GM10248 (cell line): ENCODE data around the gene QRSL1.
A peak's percentile ranks its signal among the peaks of the same experiment; 100 is the strongest.

Source experiments
- CTCF ChIA-PET: fragments of 300-600 bp; sonication (Branson Sonifier 250); formaldehyde crosslinking; extraction: SDS; loops from one replicate; lab custom pipeline; 2021; ENCODE audit warnings: antibody characterized with exemption; lab: Yijun Ruan, JAX
- POLR2A ChIA-PET: fragments of 350-650 bp; sonication (Branson Sonifier 250); formaldehyde crosslinking; extraction: SDS; loops from one replicate; lab custom pipeline; 2020; ENCODE audit warnings: antibody characterized with exemption; lab: Yijun Ruan, JAX
- DNase-seq: peaks from one replicate; pipeline ENCODE4 v3.0.0; 2012; ENCODE audit errors: extremely low spot score
- CTCF ChIP-seq: IDR thresholded peaks from 2 replicates; pipeline ENCODE4 v1.5.1; 2012; ENCODE audit warnings: mild to moderate bottlenecking, low read depth; ENCODE audit errors: extremely low read depth, missing control alignments, control extremely low read depth

Gene QRSL1

DNA sequence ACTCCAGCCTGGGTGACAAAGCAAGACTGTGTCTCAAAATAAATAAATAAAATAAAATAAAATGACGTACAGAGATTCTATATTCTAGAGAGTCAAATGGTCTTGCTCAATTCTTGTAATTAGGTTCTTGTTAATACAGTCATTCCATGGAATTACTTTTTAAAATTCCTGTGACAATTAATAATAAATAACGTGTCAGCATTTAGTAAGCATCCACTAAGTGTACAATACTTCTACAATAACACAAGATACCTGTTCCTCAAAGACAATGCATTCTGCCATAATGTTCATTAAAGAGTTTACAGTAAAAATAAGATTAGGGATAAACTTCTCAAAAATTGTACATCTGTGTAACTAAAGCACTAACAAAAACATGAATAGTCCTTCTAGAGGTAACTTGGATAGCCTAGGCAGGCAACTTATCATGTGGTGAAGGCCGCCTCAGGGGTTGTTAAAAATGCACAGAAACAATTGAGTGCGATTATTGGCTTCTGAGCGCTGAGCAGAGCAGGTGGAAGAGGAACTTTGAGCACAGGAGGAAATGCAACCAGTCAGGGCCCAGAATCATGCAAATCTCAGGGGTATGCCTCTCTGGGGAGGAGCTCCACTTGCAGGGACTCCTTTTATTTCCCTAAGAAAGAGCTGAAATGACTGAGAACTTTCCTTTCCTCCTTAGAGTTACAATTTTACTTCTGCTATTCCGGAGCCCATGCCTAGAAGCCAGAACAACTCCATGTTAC is 37.1 kb downstream of the QRSL1 start:
- CTCF ChIA-PET = interaction anchor here (1.5 to 2.5 kb wide), 2 partner anchors 10 to 14 kb away, joined by 3 to 5 read pairs; no protein-coding TSS in a partner anchor
- peak; percentile 44 for DNase-seq
- POLR2A ChIA-PET = no interaction called here
- no peak for TF ChIP-seq CTCF

DNA sequence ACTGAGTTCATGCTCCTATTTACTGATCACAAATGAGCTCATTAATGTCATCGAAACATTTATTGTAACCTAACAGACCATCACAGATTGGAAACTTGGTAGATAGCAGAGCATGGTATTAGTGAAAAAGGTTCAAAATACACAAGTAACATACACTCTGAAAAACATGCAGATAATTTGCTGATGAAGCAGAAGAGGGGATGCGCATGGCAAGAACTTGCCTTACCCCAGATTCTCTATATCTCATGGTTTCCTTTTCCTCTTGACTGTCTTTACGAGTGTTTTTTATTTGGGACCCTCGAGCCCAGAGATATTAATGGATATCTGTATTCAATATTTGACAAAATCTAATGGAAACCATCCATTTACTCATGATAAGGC is 37.6 kb downstream of the QRSL1 start:
- CTCF ChIA-PET = interaction anchor here (1.5 kb wide), 1 partner anchor 13 kb away, joined by 3 read pairs; no protein-coding TSS in a partner anchor
- TF ChIP-seq CTCF = no peak
- POLR2A ChIA-PET = no interaction called here
- DNase-seq = no peak

- no peak for DNase-seq
These were observed 40.9 kb downstream of the QRSL1 start for GRCh38 chr6:106670236-106670635.

DNA sequence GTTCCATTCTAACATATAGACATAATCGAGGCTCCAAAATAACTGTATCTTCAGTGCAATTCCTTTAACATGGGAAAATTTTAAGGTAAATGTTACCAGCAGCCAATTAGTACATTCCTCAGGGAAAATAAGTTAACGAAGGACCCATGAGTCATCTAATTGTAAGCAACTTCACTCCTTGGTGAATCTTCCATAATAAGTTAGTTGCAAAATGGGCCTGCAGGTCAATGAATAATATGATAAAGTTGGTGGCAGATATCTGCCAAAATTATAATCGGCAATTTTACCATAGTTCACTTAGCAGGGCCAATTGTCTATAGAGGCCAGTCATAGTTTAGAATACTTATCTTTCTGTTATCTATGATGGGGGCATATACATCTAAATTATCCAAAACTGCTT is 42.3 kb downstream of the QRSL1 start:
- TF ChIP-seq CTCF = no peak
- no peak for DNase-seq
- ChIA-PET POLR2A (no interaction called here), CTCF (no interaction called here)

More at GRCh38 chr6:106670236-106670635, 40.9 kb downstream of the QRSL1 start:
- POLR2A ChIA-PET = no interaction called here
- TF ChIP-seq CTCF = no peak
- CTCF ChIA-PET = interaction anchor here (1.0 to 1.5 kb wide), 3 partner anchors 10 to 327 kb away, joined by 3 to 6 read pairs (median 4); no protein-coding TSS in a partner anchor

DNA sequence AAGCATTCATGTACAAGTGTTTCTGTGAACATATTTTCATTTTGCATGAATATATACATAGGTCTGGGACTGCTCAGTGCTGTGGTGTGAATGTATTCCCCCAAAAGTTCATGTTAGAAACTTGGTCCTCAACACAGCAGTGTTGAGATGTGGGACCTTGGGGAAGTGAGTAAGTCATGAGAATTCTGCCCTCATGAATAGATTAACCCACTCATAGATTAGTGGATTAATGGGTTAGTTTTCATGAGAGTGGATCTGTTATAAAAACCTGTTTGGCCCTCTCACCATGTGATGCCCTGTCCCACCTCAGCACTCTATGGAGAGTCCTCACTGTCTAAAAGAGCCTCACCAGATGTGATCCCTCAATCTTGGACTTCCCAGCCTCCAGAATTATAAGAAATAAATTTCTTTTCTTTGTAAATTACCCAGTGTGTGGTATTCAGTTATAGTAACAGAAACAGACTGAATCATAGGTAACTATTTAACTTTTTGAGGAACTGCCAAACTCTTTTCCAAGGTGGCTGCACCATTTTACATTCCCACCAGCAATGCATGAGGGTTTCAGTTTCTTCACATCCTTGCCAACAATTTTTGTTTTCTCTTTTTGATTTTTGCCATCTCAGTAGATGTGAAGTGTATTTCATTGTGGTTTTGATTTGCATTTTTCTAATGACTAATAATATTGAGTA is 45.3 kb downstream of the QRSL1 start:
- ChIA-PET CTCF (no interaction called here), POLR2A (no interaction called here)
- no peak for TF ChIP-seq CTCF
- no peak for DNase-seq

GRCh38 chr6:106677282-106677681 is 47.9 kb downstream of the QRSL1 start:
- TF ChIP-seq CTCF = no peak
- ChIA-PET POLR2A (no interaction called here), CTCF (no interaction called here)
- DNase-seq = no peak
